Natural killer cell (primary cell): ENCODE data around the gene ALDH16A1. TPM values are rescaled to one million over a fixed set of nuclear protein-coding genes. Genes with fewer than 3 reads are reported as not detected.

Experiments used
- ATAC-seq, 3 donors: fragments of 150-1000 bp in 2 of 3; fragments of 200-7000 bp in 1 of 3; cut with Tn5 transposase; 1 replicate in 1 of 3; 2 replicates in 2 of 3; pipeline ENCODE4 v1.10.0; 2021; ENCODE audit warnings: mild to moderate bottlenecking in 2 of 3, moderate library complexity in 2 of 3
- DNase-seq, 2 donors: peaks; one replicate each; pipeline versions ENCODE4 v3.0.0 to v3.0.0-alpha.2; 2013 to 2021; ENCODE audit warnings: mixed read lengths in 1 of 2
- H3K27ac ChIP-seq: one replicate; pipeline ENCODE4 v1.5.1; 2013; ENCODE audit warnings: mild to moderate bottlenecking, low read length
- H3K27me3 ChIP-seq: one replicate; pipeline ENCODE4 v1.6.1; 2013; ENCODE audit warnings: low read length; ENCODE audit not compliant: control insufficient read depth, insufficient read depth
- H3K36me3 ChIP-seq: one replicate; pipeline ENCODE4 v1.6.1; 2013; ENCODE audit warnings: low read length; ENCODE audit not compliant: control insufficient read depth, insufficient read depth
- H3K4me1 ChIP-seq: one replicate; pipeline ENCODE4 v1.6.1; 2013; ENCODE audit warnings: low read length; ENCODE audit not compliant: control insufficient read depth, insufficient read depth
- H3K4me3 ChIP-seq: one replicate; pipeline ENCODE4 v1.5.1; 2013; ENCODE audit warnings: low read length
- H3K9me3 ChIP-seq: one replicate; pipeline ENCODE4 v1.6.1; 2013; ENCODE audit warnings: low read length; ENCODE audit not compliant: control insufficient read depth, insufficient read depth
- H3K27ac Mint-ChIP-seq, 2 donors: one replicate each; pipeline ENCODE4 v1.8.0; 2022; ENCODE audit warnings: mild to moderate bottlenecking in 2 of 2, mixed read lengths in 2 of 2, moderate library complexity in 1 of 2
- H3K27me3 Mint-ChIP-seq, 2 donors: one replicate each; pipeline ENCODE4 v1.8.0; 2022; ENCODE audit warnings: low read depth in 2 of 2, mixed read lengths in 2 of 2
- H3K36me3 Mint-ChIP-seq: one replicate; pipeline ENCODE4 v1.8.0; 2022; ENCODE audit warnings: mixed read lengths
- H3K4me1 Mint-ChIP-seq, 2 donors: one replicate each; pipeline ENCODE4 v1.8.0; 2022; ENCODE audit warnings: mixed read lengths in 2 of 2
- H3K4me3 Mint-ChIP-seq: one replicate; pipeline ENCODE4 v1.8.0; 2022; ENCODE audit warnings: mild to moderate bottlenecking, moderate library complexity, mixed read lengths
- H3K9me3 Mint-ChIP-seq, 2 donors: one replicate each; pipeline ENCODE4 v1.8.0; 2022; ENCODE audit warnings: mixed read lengths in 2 of 2
- CTCF ChIP-seq: fragments of 200-600 bp; IDR thresholded peaks from one replicate; pipeline ENCODE4 v1.8.0; 2022; ENCODE audit warnings: antibody characterized with exemption
- WGBS: methylation state at CpG from one replicate; pipeline ENCODE4 v1.1.7; 2013; ENCODE audit warnings: missing lambda C conversion rate; ENCODE audit not compliant: insufficient coverage; 5-methylcytosine and 5-hydroxymethylcytosine counted together
- intact Hi-C: fragments of 100-400 bp; cut with micrococcal nuclease; formaldehyde crosslinking; loops from one replicate; pipeline ENCODE4 v1.14.2; 2022
- total RNA-seq, 4 donors: library from RNA; stranded (reverse); fragments of 120-200 nt in 1 of 4; gene quantifications; one replicate each; pipeline versions ENCODE4 v1.2.3 to v1.2.4, GENCODE V29; 2013 to 2022

Gene ALDH16A1
- total RNA-seq, 3 donors from 2014 or later (not counting 1 experiment from before 2014, with no cell fraction given), result 39.9 to 43.2 (median 41.4) TPM

GRCh38 chr19:49507803-49508494, 54.9 kb downstream of the ALDH16A1 start:
- 89% methylated on average over 12 of the region's 12 CpGs for WGBS
- no peak for DNase-seq
- Histone ChIP-seq H3K27ac (no peak overlapping the region), H3K4me3 (no peak overlapping the region), H3K36me3 (no peaks in the 10 kb centered on the region), H3K4me1 (peaks cover 32% of the 10 kb centered on the region), H3K9me3 (no peaks in the 10 kb centered on the region), H3K27me3 (no peaks in the 10 kb centered on the region)
- Mint-ChIP-seq H3K27ac (no peak overlapping the region), H3K4me3 (no peak overlapping the region), H3K4me1 (peaks cover 17 to 27% of the 10 kb centered on the region in 2 donors), H3K36me3 (no peaks in the 10 kb centered on the region), H3K27me3 (no peaks in the 10 kb centered on the region), H3K9me3 (no peaks in the 10 kb centered on the region)
- intact Hi-C loops, result no loop called here
- TF ChIP-seq CTCF, result no peak
- no peak for ATAC-seq

- no peaks in the 10 kb centered on the region for H3K27me3 ChIP-seq
- Mint-ChIP-seq H3K4me3 (peak overlapping the region; percentile 87), H3K27me3 (peaks cover 0 to 6% of the 10 kb centered on the region in 2 donors), H3K27ac (peak overlapping the region in 1 of 2 donors; percentile 83), H3K9me3 (no peaks in the 10 kb centered on the region), H3K4me1 (peaks cover 24 to 31% of the 10 kb centered on the region in 2 donors), H3K36me3 (no peaks in the 10 kb centered on the region)
- H3K4me3 ChIP-seq, result peak overlapping the region; percentile 56
- intact Hi-C loops, result no loop called here
- 1% methylated on average over 50 of the region's 50 CpGs for WGBS
- H3K36me3 ChIP-seq, result no peaks in the 10 kb centered on the region
- ATAC-seq (peak; percentile 53 to 68 (median 59)), DNase-seq (peak in 1 of 2 donors; percentile 59)
- no peak for TF ChIP-seq CTCF
- H3K27ac ChIP-seq, result peak overlapping the region; percentile 37
- H3K4me1 ChIP-seq, result peaks cover 34% of the 10 kb centered on the region
- no peaks in the 10 kb centered on the region for H3K9me3 ChIP-seq
Measured at GRCh38 chr19:49512970-49513745, 60.1 kb downstream of the ALDH16A1 start.

GRCh38 chr19:49513746-49514118, 60.7 kb downstream of the ALDH16A1 start:
- no peak for ATAC-seq
- peaks cover 24 to 31% of the 10 kb centered on the region in 2 donors for H3K4me1 Mint-ChIP-seq

More at GRCh38 chr19:49513746-49514118, 60.7 kb downstream of the ALDH16A1 start:
- Histone ChIP-seq H3K27ac (no peak overlapping the region), H3K9me3 (no peaks in the 10 kb centered on the region), H3K36me3 (no peaks in the 10 kb centered on the region), H3K4me3 (no peak overlapping the region), H3K27me3 (no peaks in the 10 kb centered on the region), H3K4me1 (peaks cover 34% of the 10 kb centered on the region)
- H3K27me3 Mint-ChIP-seq, result peaks cover 0 to 6% of the 10 kb centered on the region in 2 donors
- WGBS, result 63% methylated on average over 11 of the region's 12 CpGs
- no peaks in the 10 kb centered on the region for H3K9me3 Mint-ChIP-seq
- H3K27ac Mint-ChIP-seq, result peak overlapping the region in 1 of 2 donors; percentile 83
- H3K36me3 Mint-ChIP-seq, result no peaks in the 10 kb centered on the region
- intact Hi-C loops, result no loop called here
- no peak for DNase-seq
- no peak for TF ChIP-seq CTCF
- H3K4me3 Mint-ChIP-seq, result peak overlapping the region; percentile 87
